Gastrocnemius medialis (tissue), 4 donors: ENCODE results near the gene SPTBN1.

Source experiments
- POLR2A ChIP-seq, 2 donors: fragments of 450-650 bp; IDR thresholded peaks; one replicate each; pipeline ENCODE4 v1.6.1; 2017; ENCODE audit warnings: antibody characterized with exemption in 2 of 2, mild to moderate bottlenecking in 2 of 2, moderate library complexity in 2 of 2
- TF ChIP-seq, protein P1 (sequence below), 5 experiments: fragments of 450-650 bp in 3 of 5; fragments of 200-600 bp in 2 of 5; sonication (generic) in 2 of 5; IDR thresholded peaks in 4 of 5; conservative IDR thresholded peaks in 1 of 5; 1 replicate in 4 of 5; 2 replicates in 1 of 5; pipeline ENCODE4 v1.5.1; 2016 to 2019; ENCODE audit warnings: antibody characterized with exemption in 5 of 5, mild to moderate bottlenecking in 3 of 5, moderate library complexity in 3 of 5

DNA sequence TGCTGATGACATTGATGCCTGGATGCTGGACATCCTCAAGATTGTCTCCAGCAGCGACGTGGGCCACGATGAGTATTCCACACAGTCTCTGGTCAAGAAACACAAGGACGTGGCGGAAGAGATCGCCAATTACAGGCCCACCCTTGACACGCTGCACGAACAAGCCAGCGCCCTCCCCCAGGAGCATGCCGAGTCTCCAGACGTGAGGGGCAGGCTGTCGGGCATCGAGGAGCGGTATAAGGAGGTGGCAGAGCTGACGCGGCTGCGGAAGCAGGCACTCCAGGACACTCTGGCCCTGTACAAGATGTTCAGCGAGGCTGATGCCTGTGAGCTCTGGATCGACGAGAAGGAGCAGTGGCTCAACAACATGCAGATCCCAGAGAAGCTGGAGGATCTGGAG, 173.3 kb downstream of the SPTBN1 start:
- TF ChIP-seq, protein P1, sequence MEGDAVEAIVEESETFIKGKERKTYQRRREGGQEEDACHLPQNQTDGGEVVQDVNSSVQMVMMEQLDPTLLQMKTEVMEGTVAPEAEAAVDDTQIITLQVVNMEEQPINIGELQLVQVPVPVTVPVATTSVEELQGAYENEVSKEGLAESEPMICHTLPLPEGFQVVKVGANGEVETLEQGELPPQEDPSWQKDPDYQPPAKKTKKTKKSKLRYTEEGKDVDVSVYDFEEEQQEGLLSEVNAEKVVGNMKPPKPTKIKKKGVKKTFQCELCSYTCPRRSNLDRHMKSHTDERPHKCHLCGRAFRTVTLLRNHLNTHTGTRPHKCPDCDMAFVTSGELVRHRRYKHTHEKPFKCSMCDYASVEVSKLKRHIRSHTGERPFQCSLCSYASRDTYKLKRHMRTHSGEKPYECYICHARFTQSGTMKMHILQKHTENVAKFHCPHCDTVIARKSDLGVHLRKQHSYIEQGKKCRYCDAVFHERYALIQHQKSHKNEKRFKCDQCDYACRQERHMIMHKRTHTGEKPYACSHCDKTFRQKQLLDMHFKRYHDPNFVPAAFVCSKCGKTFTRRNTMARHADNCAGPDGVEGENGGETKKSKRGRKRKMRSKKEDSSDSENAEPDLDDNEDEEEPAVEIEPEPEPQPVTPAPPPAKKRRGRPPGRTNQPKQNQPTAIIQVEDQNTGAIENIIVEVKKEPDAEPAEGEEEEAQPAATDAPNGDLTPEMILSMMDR (IDR thresholded peaks at IDR 0.05 in 4 of 5, conservative IDR thresholded peaks at IDR 0.05 in 1 of 5), result no peak
- TF ChIP-seq POLR2A (IDR thresholded peaks at IDR 0.05), result no peak
